HG03460 (cell line): Measurements from ENCODE around the gene ZMYND12.
A peak's percentile ranks its signal among the peaks of the same experiment; 100 is the strongest.

ENCODE experiments used
- ATAC-seq: cut with Tn5 transposase; IDR thresholded peaks from one replicate; pipeline ENCODE4 v1.9.1; 2021; ENCODE audit not compliant: unreplicated experiment

Gene ZMYND12

GRCh38 chr1:42392967-42393848 lies 62.6 kb downstream of the ZMYND12 start:
- ATAC-seq, result no peak

DNA sequence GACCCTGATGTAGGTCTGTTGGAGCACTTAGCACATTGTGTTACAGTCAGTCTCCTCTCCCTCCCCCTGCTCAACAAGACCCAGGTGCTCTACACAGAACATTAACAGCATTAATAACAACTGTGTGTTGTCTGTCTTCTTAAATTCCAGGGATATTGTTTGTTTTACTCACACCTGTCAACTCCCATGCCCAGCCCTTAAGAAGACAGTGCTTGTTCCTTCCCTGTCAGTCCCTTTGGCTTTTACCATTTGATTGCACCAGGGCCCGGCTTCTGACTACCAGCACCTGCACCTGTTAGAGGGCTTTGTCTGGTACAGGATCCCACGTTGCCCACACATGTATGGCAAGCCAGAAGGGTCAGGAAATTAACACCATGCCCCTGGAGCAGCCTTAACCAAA lies 63.6 kb downstream of the ZMYND12 start:
- no peak for ATAC-seq

GRCh38 chr1:42386051-42386450 lies 69.8 kb downstream of the ZMYND12 start:
- no peak for ATAC-seq

DNA sequence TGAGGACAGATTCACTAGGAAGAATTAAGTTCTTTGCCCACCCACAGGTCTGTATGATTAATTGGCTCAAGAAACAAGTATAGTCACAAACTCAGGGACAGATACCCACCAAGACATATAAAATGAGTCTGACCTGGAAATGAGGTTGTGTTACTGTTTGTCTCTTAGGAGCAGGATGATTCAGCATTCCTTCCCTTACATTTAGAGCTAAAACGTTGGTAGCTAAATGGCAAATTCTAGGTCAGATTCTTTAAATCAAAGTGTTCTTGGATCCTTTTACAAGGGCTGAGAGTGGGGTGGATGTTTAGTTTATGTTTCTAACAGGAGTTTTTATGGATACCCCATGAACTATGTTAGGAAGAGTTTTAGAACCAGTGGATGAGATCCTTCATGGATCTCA lies 70.5 kb downstream of the ZMYND12 start:
- no peak for ATAC-seq

- no peak for ATAC-seq
Observed at GRCh38 chr1:42381280-42381673, 74.5 kb downstream of the ZMYND12 start.

DNA sequence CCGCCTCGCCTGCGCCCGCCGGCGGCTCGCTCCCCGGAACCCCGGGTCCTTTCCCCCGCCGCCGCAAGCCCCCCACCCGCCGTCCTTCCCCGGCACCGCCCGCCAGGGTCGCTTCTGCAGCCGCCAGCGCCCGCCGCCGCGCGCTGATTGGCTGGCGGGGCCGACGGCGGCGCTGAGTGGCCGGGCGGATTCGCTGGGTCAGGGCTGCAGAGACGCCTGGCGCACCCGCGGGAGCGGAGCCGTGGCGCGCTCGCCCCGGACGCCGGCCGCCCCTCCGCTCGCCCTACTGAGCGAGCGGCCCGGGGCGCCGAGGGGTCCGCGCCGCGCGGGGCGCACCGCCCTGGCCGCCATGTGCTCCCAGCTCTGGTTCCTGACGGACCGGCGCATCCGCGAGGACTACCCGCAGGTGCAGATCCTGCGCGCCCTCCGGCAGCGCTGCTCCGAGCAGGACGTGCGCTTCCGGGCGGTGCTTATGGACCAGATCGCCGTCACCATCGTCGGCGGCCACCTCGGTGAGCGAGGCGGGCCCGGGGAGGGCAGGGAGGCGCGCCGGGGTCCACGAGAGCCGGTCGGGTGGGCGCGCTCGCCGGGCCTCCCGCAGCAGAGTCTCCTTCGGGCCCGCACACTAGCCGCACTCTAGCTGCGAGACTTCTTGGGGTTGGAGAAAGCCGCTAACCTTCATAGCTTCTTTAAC lies 75.1 kb downstream of the ZMYND12 start, which contains the start of gene RIMKLA:
Gene RIMKLA (plus strand): TSS at position 207 of the 694 bp plus-strand sequence. CDS start 143 bp downstream, at position 350.
- peak; percentile 81 for ATAC-seq
